Ovary (tissue), 3 donors: ENCODE results near the gene DOCK1.

ENCODE experiments used
- POLR2A ChIP-seq: fragments of 450-650 bp; IDR thresholded peaks from one replicate; pipeline ENCODE4 v1.6.1; 2017; ENCODE audit warnings: antibody characterized with exemption, mild to moderate bottlenecking, moderate library complexity
- TF ChIP-seq, protein P1 (sequence below), 3 donors: fragments of 450-650 bp in 2 of 3; fragments of 200-600 bp in 1 of 3; IDR thresholded peaks; one replicate each; pipeline versions ENCODE4 v1.5.1 to v1.8.0; 2016 to 2022; ENCODE audit warnings: antibody characterized with exemption in 3 of 3, mild to moderate bottlenecking in 1 of 3
- donor health status: DM: no; HTN: no; CAD: no.

DNA sequence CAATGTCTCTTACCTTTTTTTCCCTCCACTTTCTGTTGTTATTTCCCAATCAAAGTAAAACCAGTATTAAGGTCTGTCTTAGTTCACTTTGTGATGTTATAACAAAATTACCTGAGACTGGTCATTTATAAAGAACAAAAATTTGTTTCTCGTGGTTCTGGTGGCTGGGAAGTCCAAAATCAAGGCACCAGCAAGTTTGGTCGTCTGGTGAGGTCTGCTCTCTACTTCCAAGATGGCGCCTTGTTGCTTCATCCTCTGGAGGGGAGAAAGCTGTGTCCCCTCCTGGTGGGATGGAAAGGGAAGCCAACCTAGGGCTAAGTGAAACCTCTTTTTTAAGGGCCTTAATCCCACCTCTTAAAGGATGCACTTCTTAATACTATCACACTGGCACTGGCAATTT, 313.4 kb downstream of the DOCK1 start:
- TF ChIP-seq POLR2A, result no peak
- TF ChIP-seq, protein P1, sequence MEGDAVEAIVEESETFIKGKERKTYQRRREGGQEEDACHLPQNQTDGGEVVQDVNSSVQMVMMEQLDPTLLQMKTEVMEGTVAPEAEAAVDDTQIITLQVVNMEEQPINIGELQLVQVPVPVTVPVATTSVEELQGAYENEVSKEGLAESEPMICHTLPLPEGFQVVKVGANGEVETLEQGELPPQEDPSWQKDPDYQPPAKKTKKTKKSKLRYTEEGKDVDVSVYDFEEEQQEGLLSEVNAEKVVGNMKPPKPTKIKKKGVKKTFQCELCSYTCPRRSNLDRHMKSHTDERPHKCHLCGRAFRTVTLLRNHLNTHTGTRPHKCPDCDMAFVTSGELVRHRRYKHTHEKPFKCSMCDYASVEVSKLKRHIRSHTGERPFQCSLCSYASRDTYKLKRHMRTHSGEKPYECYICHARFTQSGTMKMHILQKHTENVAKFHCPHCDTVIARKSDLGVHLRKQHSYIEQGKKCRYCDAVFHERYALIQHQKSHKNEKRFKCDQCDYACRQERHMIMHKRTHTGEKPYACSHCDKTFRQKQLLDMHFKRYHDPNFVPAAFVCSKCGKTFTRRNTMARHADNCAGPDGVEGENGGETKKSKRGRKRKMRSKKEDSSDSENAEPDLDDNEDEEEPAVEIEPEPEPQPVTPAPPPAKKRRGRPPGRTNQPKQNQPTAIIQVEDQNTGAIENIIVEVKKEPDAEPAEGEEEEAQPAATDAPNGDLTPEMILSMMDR (IDR thresholded peaks at IDR 0.05), result no peak
